WTC11 (cell line): ENCODE results near the gene ANKRD36. TPM values are rescaled to one million over a fixed set of nuclear protein-coding genes. Genes with fewer than 3 reads are reported as not detected.
"Not testable (repeated sequence)": the region's sequence is repeated elsewhere in the genome, so short reads cannot be mapped to it uniquely, and the experiment has no call there.

Experiments used
- ATAC-seq: fragments of 200-7000 bp; cut with Tn5 transposase; 2 replicates; pipeline ENCODE4 v1.10.0; 2021; ENCODE audit warnings: mild to moderate bottlenecking, moderate library complexity
- CTCF ChIA-PET: fragments of 300-600 bp; sonication (Branson Sonifier 250); formaldehyde crosslinking; loops from one replicate; lab custom pipeline; 2021; ENCODE audit warnings: antibody characterized with exemption; lab: Charles Lee
- POLR2A ChIA-PET: fragments of 350-600 bp; sonication (Branson Sonifier 250); formaldehyde crosslinking; loops from one replicate; lab custom pipeline; 2021; ENCODE audit warnings: antibody characterized with exemption; lab: Charles Lee
- DNase-seq: peaks from one replicate; pipeline ENCODE4 v3.0.0; 2021; ENCODE audit warnings: low spot score
- H3K27ac Mint-ChIP-seq: 2 replicates; pipeline ENCODE4 v1.8.0; 2021; ENCODE audit warnings: mixed read lengths
- H3K27me3 Mint-ChIP-seq: 2 replicates; pipeline ENCODE4 v1.8.0; 2021; ENCODE audit warnings: low read depth, mild to moderate bottlenecking, moderate library complexity, mixed read lengths
- H3K36me3 Mint-ChIP-seq: 2 replicates; pipeline ENCODE4 v1.8.0; 2021; ENCODE audit warnings: mixed read lengths
- H3K4me1 Mint-ChIP-seq: 2 replicates; pipeline ENCODE4 v1.8.0; 2022; ENCODE audit warnings: mixed read lengths
- H3K4me3 Mint-ChIP-seq: 2 replicates; pipeline ENCODE4 v1.8.0; 2021; ENCODE audit warnings: mild to moderate bottlenecking, moderate library complexity, mixed read lengths
- H3K9me3 Mint-ChIP-seq: 2 replicates; pipeline ENCODE4 v1.8.0; 2021; ENCODE audit warnings: mixed read lengths
- CTCF ChIP-seq: fragments of 200-600 bp; IDR thresholded peaks from 2 replicates; pipeline ENCODE4 v1.8.0; 2022; ENCODE audit warnings: antibody characterized with exemption
- FOXP1 ChIP-seq: sonication (generic); formaldehyde crosslinking; IDR thresholded peaks from 2 replicates; pipeline ENCODE4 v1.8.0; 2022; ENCODE audit warnings: missing genetic modification reagents, mild to moderate bottlenecking, moderate library complexity, borderline replicate concordance
- GABPB1 ChIP-seq: sonication (generic); formaldehyde crosslinking; IDR thresholded peaks from 2 replicates; pipeline ENCODE4 v1.8.1; 2023; ENCODE audit warnings: mild to moderate bottlenecking, missing genetic modification reagents
- GRHL2 ChIP-seq: fragments of 250-450 bp; sonication (Bioruptor Pico); IDR thresholded peaks from 2 replicates; pipeline ENCODE4 v1.8.0; 2022; ENCODE audit warnings: mild to moderate bottlenecking, moderate library complexity; ENCODE audit not compliant: insufficient replicate concordance, severe bottlenecking
- RORB ChIP-seq: fragments of 250-450 bp; sonication (Bioruptor Pico); IDR thresholded peaks from 2 replicates; pipeline ENCODE4 v1.9.0; 2021; ENCODE audit warnings: mild to moderate bottlenecking
- SMAD3 ChIP-seq: sonication (generic); formaldehyde crosslinking; IDR thresholded peaks from 2 replicates; pipeline ENCODE4 v1.8.0; 2022; ENCODE audit warnings: missing genetic modification reagents, mild to moderate bottlenecking, borderline replicate concordance
- SP1 ChIP-seq: sonication (generic); formaldehyde crosslinking; conservative IDR thresholded peaks from 2 replicates; pipeline ENCODE4 v1.8.1; 2022; ENCODE audit warnings: missing genetic modification reagents
- STAT6 ChIP-seq: sonication (generic); formaldehyde crosslinking; conservative IDR thresholded peaks from 2 replicates; pipeline ENCODE4 v1.8.1; 2023; ENCODE audit warnings: mild to moderate bottlenecking, low read depth, missing genetic modification reagents, moderate library complexity
- ZNF416 ChIP-seq: fragments of 250-450 bp; sonication (Bioruptor Pico); IDR thresholded peaks from 2 replicates; pipeline ENCODE4 v1.9.0; 2021; ENCODE audit warnings: mild to moderate bottlenecking, inconsistent platforms
- total RNA-seq: library from RNA; stranded (reverse); gene quantifications from 3 replicates; pipeline ENCODE4 v1.2.3, GENCODE V29; 2021

ANKRD36 gene
- total RNA-seq, 1 experiment from 2014 or later: 14.4 TPM

- POLR2A ChIA-PET, CTCF ChIA-PET, DNase-seq, H3K27me3 Mint-ChIP-seq, H3K27ac Mint-ChIP-seq, ATAC-seq, H3K4me1 Mint-ChIP-seq, H3K4me3 Mint-ChIP-seq: not testable (repeated sequence)
- H3K36me3 Mint-ChIP-seq: peaks cover 39% of the 10 kb centered on the region
- H3K9me3 Mint-ChIP-seq: peaks cover 30% of the 10 kb centered on the region
Observed at GRCh38 chr2:97166548-97166947, 53.6 kb downstream of the ANKRD36 start.

- DNase-seq, POLR2A ChIA-PET, H3K27ac Mint-ChIP-seq, ATAC-seq, H3K4me3 Mint-ChIP-seq, CTCF ChIA-PET, H3K27me3 Mint-ChIP-seq, H3K4me1 Mint-ChIP-seq: not testable (repeated sequence)
- H3K36me3 Mint-ChIP-seq: peaks cover 39% of the 10 kb centered on the region
- peaks cover 30% of the 10 kb centered on the region for H3K9me3 Mint-ChIP-seq
Observed at GRCh38 chr2:97167938-97168337, 55.0 kb downstream of the ANKRD36 start.

- H3K4me3 Mint-ChIP-seq, H3K27me3 Mint-ChIP-seq, ATAC-seq, POLR2A ChIA-PET, CTCF ChIA-PET, H3K27ac Mint-ChIP-seq, H3K4me1 Mint-ChIP-seq, DNase-seq: not testable (repeated sequence)
- Mint-ChIP-seq H3K9me3 (peaks cover 30% of the 10 kb centered on the region), H3K36me3 (peaks cover 34% of the 10 kb centered on the region)
Observed at GRCh38 chr2:97168583-97168982, 55.6 kb downstream of the ANKRD36 start.

- POLR2A ChIA-PET, H3K4me3 Mint-ChIP-seq, DNase-seq, H3K27me3 Mint-ChIP-seq, ATAC-seq, H3K27ac Mint-ChIP-seq, CTCF ChIA-PET, H3K9me3 Mint-ChIP-seq: not testable (repeated sequence)
- H3K36me3 Mint-ChIP-seq: peaks cover 16% of the 10 kb centered on the region
- H3K4me1 Mint-ChIP-seq: peaks cover 13% of the 10 kb centered on the region
Observed at GRCh38 chr2:97180391-97180790, 67.4 kb downstream of the ANKRD36 start.

- H3K4me3 Mint-ChIP-seq, H3K4me1 Mint-ChIP-seq, H3K9me3 Mint-ChIP-seq, CTCF ChIA-PET, ATAC-seq, POLR2A ChIA-PET, DNase-seq, H3K27me3 Mint-ChIP-seq, H3K27ac Mint-ChIP-seq: not testable (repeated sequence)
- H3K36me3 Mint-ChIP-seq: peaks cover 32% of the 10 kb centered on the region
Observed at GRCh38 chr2:97195349-97195748, 82.4 kb downstream of the ANKRD36 start.

GRCh38 chr2:97197251-97197650, 84.3 kb downstream of the ANKRD36 start:
- ATAC-seq, DNase-seq, CTCF ChIA-PET, H3K4me3 Mint-ChIP-seq, H3K4me1 Mint-ChIP-seq, H3K27ac Mint-ChIP-seq, H3K27me3 Mint-ChIP-seq, H3K9me3 Mint-ChIP-seq, POLR2A ChIA-PET: not testable (repeated sequence)
- H3K36me3 Mint-ChIP-seq: peaks cover 24% of the 10 kb centered on the region

- H3K4me3 Mint-ChIP-seq, ATAC-seq, H3K27me3 Mint-ChIP-seq, H3K36me3 Mint-ChIP-seq, H3K4me1 Mint-ChIP-seq, H3K27ac Mint-ChIP-seq, DNase-seq, CTCF ChIA-PET, POLR2A ChIA-PET, H3K9me3 Mint-ChIP-seq: not testable (repeated sequence)
Observed at GRCh38 chr2:97200887-97201286, 87.9 kb downstream of the ANKRD36 start.

GRCh38 chr2:97202643-97203250, 89.8 kb downstream of the ANKRD36 start:
- POLR2A ChIA-PET, H3K27me3 Mint-ChIP-seq, DNase-seq, H3K27ac Mint-ChIP-seq, H3K9me3 Mint-ChIP-seq, CTCF ChIA-PET, H3K4me1 Mint-ChIP-seq, H3K36me3 Mint-ChIP-seq, H3K4me3 Mint-ChIP-seq, ATAC-seq: not testable (repeated sequence)

- H3K27ac Mint-ChIP-seq: no peak overlapping the region
- H3K36me3 Mint-ChIP-seq: peaks cover 9% of the 10 kb centered on the region; the same call in 1 of the 2 replicates
- ATAC-seq (no peak), DNase-seq (no peak)
- no peaks in the 10 kb centered on the region for H3K27me3 Mint-ChIP-seq
- H3K4me1 Mint-ChIP-seq: no peaks in the 10 kb centered on the region
- ChIA-PET CTCF (no interaction called here), POLR2A (no interaction called here)
- no peaks in the 10 kb centered on the region for H3K9me3 Mint-ChIP-seq
- no peak overlapping the region for H3K4me3 Mint-ChIP-seq
- no peak for TF ChIP-seq FOXP1 (CRISPR knock-in tag)
- TF ChIP-seq GRHL2 (CRISPR knock-in tag): no peak
- TF ChIP-seq RORB (CRISPR knock-in tag): no peak
- TF ChIP-seq STAT6 (CRISPR knock-in tag): no peak
- no peak for TF ChIP-seq CTCF
- no peak for TF ChIP-seq SMAD3
- no peak for TF ChIP-seq SP1 (CRISPR knock-in tag)
- TF ChIP-seq ZNF416 (CRISPR knock-in tag): no peak
- no peak for TF ChIP-seq GABPB1 (CRISPR knock-in tag)
Observed at GRCh38 chr2:97210325-97210724, 97.4 kb downstream of the ANKRD36 start.
